Stimulated activated CD8-positive, alpha-beta memory T cell treated with anti-CD3 and anti-CD28 coated beads, Interleukin-4, amount 100 ng/mL, for 1 hour (primary cell): ENCODE data around the gene VPS8.

Experiments
- DNase-seq, 2 donors: peaks; one replicate each; pipeline ENCODE4 v3.0.0-alpha.2; 2020; ENCODE audit warnings: low read depth in 2 of 2, low spot score in 1 of 2

VPS8 gene

GRCh38 chr3:184811663-184811998 lies 335 bp upstream of the VPS8 start:
- DNase-seq = no peak

GRCh38 chr3:184812662-184813042 lies 686 bp downstream of the VPS8 start:
- no peak for DNase-seq

GRCh38 chr3:184813357-184813756 lies 1.4 kb downstream of the VPS8 start:
- DNase-seq = no peak

- DNase-seq = no peak
Measured at GRCh38 chr3:184814214-184814613, 2.2 kb downstream of the VPS8 start.

GRCh38 chr3:184815046-184815930 lies 3.3 kb downstream of the VPS8 start:
- DNase-seq = no peak

- DNase-seq = no peak
Measured at GRCh38 chr3:184816614-184817013, 4.6 kb downstream of the VPS8 start.

GRCh38 chr3:184820525-184820924 lies 8.6 kb downstream of the VPS8 start:
- no peak for DNase-seq

GRCh38 chr3:184821034-184821433 lies 9.1 kb downstream of the VPS8 start:
- DNase-seq = no peak

- DNase-seq = no peak
Measured at GRCh38 chr3:184822081-184822480, 10.1 kb downstream of the VPS8 start.

GRCh38 chr3:184822654-184823053 lies 10.7 kb downstream of the VPS8 start:
- DNase-seq = no peak

- no peak for DNase-seq
Measured at GRCh38 chr3:184823990-184824389, 12.0 kb downstream of the VPS8 start.

GRCh38 chr3:184825121-184825820 lies 13.3 kb downstream of the VPS8 start:
- no peak for DNase-seq

GRCh38 chr3:184827572-184827971 lies 15.6 kb downstream of the VPS8 start:
- no peak for DNase-seq

GRCh38 chr3:184832044-184832443 lies 20.1 kb downstream of the VPS8 start:
- DNase-seq = no peak

- no peak for DNase-seq
Measured at GRCh38 chr3:184832903-184833302, 20.9 kb downstream of the VPS8 start.

- DNase-seq = no peak
Measured at GRCh38 chr3:184836090-184836822, 24.3 kb downstream of the VPS8 start.

GRCh38 chr3:184842433-184842832 lies 30.5 kb downstream of the VPS8 start:
- no peak for DNase-seq

GRCh38 chr3:184845819-184846218 lies 33.9 kb downstream of the VPS8 start:
- no peak for DNase-seq

GRCh38 chr3:184846496-184846895 lies 34.5 kb downstream of the VPS8 start:
- no peak for DNase-seq

GRCh38 chr3:184848934-184849333 lies 37.0 kb downstream of the VPS8 start:
- DNase-seq = no peak

GRCh38 chr3:184850201-184850600 lies 38.2 kb downstream of the VPS8 start:
- no peak for DNase-seq

GRCh38 chr3:184857099-184857498 lies 45.1 kb downstream of the VPS8 start:
- no peak for DNase-seq
